Cardiac fibroblast (primary cell): ENCODE results near the gene NAPA.

Experiments used
- DNase-seq, 2 donors: peaks; one replicate each; pipeline versions ENCODE4 v3.0.0 to v3.0.0-alpha.2; 2010; ENCODE audit warnings: low read depth in 2 of 2
- H3K4me3 ChIP-seq, 2 donors: replicated peaks in 1 of 2; 1 replicate in 1 of 2; 2 replicates in 1 of 2; pipeline ENCODE4 v1.5.1; 2011; ENCODE audit warnings: low read depth in 2 of 2, low read length in 2 of 2, mild to moderate bottlenecking in 2 of 2, moderate library complexity in 1 of 2
- CTCF ChIP-seq: IDR thresholded peaks from one replicate; pipeline ENCODE4 v1.5.1; 2011; ENCODE audit warnings: low read depth, mild to moderate bottlenecking, low read length, inconsistent platforms

The NAPA gene

GRCh38 chr19:47505506-47505905, 9.4 kb downstream of the NAPA start:
- DNase-seq = no peak
- TF ChIP-seq CTCF = no peak
- H3K4me3 ChIP-seq = no peak overlapping the region

GRCh38 chr19:47503826-47504150, 11.1 kb downstream of the NAPA start:
- no peak overlapping the region for H3K4me3 ChIP-seq
- no peak for TF ChIP-seq CTCF
- no peak for DNase-seq

GRCh38 chr19:47503130-47503825, 11.6 kb downstream of the NAPA start:
- no peak overlapping the region for H3K4me3 ChIP-seq
- no peak for TF ChIP-seq CTCF

GRCh38 chr19:47499863-47500830, 14.7 kb downstream of the NAPA start:
- no peak for TF ChIP-seq CTCF
- H3K4me3 ChIP-seq = no peak overlapping the region
- no peak for DNase-seq

More at GRCh38 chr19:47503130-47503825, 11.6 kb downstream of the NAPA start:
- no peak for DNase-seq

- no peak for TF ChIP-seq CTCF
- DNase-seq = no peak
Observed at GRCh38 chr19:47499371-47499770, 15.5 kb downstream of the NAPA start.

GRCh38 chr19:47498561-47498960, 16.3 kb downstream of the NAPA start:
- DNase-seq = no peak
- no peak for TF ChIP-seq CTCF
- no peak overlapping the region for H3K4me3 ChIP-seq

More at GRCh38 chr19:47499371-47499770, 15.5 kb downstream of the NAPA start:
- H3K4me3 ChIP-seq = no peak overlapping the region
